ENCODE measurements around the gene TMEM51.

DNA sequence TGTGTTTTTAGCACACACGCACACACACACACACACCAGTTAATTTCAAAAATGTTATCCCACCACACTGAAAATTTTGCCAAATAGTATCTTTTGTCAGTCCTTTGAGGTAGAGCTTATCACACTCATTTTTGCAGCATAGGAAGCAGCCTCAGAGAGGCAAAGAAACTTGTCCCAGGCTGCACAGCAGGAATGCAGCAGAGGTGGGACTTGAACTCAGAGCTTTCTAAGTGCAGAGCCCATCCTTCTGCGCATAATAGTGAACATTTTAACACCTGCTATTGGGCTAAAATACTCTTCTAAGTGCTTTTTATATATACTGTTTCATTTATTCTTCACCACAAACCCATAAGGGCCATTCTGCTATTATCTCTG, 108.4 kb downstream of the TMEM51 start:
- TF ChIP-seq, protein P1, sequence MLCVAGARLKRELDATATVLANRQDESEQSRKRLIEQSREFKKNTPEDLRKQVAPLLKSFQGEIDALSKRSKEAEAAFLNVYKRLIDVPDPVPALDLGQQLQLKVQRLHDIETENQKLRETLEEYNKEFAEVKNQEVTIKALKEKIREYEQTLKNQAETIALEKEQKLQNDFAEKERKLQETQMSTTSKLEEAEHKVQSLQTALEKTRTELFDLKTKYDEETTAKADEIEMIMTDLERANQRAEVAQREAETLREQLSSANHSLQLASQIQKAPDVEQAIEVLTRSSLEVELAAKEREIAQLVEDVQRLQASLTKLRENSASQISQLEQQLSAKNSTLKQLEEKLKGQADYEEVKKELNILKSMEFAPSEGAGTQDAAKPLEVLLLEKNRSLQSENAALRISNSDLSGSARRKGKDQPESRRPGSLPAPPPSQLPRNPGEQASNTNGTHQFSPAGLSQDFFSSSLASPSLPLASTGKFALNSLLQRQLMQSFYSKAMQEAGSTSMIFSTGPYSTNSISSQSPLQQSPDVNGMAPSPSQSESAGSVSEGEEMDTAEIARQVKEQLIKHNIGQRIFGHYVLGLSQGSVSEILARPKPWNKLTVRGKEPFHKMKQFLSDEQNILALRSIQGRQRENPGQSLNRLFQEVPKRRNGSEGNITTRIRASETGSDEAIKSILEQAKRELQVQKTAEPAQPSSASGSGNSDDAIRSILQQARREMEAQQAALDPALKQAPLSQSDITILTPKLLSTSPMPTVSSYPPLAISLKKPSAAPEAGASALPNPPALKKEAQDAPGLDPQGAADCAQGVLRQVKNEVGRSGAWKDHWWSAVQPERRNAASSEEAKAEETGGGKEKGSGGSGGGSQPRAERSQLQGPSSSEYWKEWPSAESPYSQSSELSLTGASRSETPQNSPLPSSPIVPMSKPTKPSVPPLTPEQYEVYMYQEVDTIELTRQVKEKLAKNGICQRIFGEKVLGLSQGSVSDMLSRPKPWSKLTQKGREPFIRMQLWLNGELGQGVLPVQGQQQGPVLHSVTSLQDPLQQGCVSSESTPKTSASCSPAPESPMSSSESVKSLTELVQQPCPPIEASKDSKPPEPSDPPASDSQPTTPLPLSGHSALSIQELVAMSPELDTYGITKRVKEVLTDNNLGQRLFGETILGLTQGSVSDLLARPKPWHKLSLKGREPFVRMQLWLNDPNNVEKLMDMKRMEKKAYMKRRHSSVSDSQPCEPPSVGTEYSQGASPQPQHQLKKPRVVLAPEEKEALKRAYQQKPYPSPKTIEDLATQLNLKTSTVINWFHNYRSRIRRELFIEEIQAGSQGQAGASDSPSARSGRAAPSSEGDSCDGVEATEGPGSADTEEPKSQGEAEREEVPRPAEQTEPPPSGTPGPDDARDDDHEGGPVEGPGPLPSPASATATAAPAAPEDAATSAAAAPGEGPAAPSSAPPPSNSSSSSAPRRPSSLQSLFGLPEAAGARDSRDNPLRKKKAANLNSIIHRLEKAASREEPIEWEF (CRISPR knock-in tag; IDR thresholded peaks at IDR 0.05) = no peak
- TF ChIP-seq POU5F1 (IDR thresholded peaks at IDR 0.05; ENCODE audit: borderline replicate concordance, low read depth, low read length, partially characterized antibody) (no peak), FOS (IDR thresholded peaks at IDR 0.05; ENCODE audit: extremely low read depth, insufficient read length) (no peak), FOXA1 (IDR thresholded peaks at IDR 0.05; ENCODE audit: borderline replicate concordance) (no peak)
- TF ChIP-seq, protein P2, sequence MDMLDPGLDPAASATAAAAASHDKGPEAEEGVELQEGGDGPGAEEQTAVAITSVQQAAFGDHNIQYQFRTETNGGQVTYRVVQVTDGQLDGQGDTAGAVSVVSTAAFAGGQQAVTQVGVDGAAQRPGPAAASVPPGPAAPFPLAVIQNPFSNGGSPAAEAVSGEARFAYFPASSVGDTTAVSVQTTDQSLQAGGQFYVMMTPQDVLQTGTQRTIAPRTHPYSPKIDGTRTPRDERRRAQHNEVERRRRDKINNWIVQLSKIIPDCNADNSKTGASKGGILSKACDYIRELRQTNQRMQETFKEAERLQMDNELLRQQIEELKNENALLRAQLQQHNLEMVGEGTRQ (CRISPR knock-in tag; IDR thresholded peaks at IDR 0.05) = no peak
- TF ChIP-seq, protein P3, sequence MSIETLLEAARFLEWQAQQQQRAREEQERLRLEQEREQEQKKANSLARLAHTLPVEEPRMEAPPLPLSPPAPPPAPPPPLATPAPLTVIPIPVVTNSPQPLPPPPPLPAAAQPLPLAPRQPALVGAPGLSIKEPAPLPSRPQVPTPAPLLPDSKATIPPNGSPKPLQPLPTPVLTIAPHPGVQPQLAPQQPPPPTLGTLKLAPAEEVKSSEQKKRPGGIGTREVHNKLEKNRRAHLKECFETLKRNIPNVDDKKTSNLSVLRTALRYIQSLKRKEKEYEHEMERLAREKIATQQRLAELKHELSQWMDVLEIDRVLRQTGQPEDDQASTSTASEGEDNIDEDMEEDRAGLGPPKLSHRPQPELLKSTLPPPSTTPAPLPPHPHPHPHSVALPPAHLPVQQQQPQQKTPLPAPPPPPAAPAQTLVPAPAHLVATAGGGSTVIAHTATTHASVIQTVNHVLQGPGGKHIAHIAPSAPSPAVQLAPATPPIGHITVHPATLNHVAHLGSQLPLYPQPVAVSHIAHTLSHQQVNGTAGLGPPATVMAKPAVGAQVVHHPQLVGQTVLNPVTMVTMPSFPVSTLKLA (conservative IDR thresholded peaks at IDR 0.05) = no peak
